Transverse colon (tissue), 3 donors: Measurements from ENCODE around the gene PPP1R7.

Experiments used
- CTCF ChIP-seq, 5 experiments: fragments of 200-600 bp in 3 of 5; fragments of 450-650 bp in 2 of 5; sonication (generic) in 3 of 5; IDR thresholded peaks; 1 replicate in 2 of 5; 2 replicates in 3 of 5; pipeline ENCODE4 v1.5.1; 2016 to 2017; ENCODE audit warnings: antibody characterized with exemption in 5 of 5, inconsistent platforms in 3 of 5, mild to moderate bottlenecking in 2 of 5, moderate library complexity in 1 of 5
- POLR2A ChIP-seq: fragments of 450-650 bp; IDR thresholded peaks from one replicate; pipeline ENCODE4 v1.6.1; 2016; ENCODE audit warnings: antibody characterized with exemption, mild to moderate bottlenecking, moderate library complexity

GRCh38 chr2:241120440-241120839 lies 29.8 kb upstream of the PPP1R7 start:
- TF ChIP-seq CTCF (IDR thresholded peaks at IDR 0.05) (no peak), POLR2A (no peak)
